ENCODE data around the gene STPG2.

- TF ChIP-seq CTCF (IDR thresholded peaks at IDR 0.05) (no peak), POLR2A (IDR thresholded peaks at IDR 0.05) (no peak)
Observed at GRCh38 chr4:97590266-97590665, 553.0 kb downstream of the STPG2 start.
